NCI-H1694 (cell line): ENCODE measurements around the gene CDK4.

Experiments
- DNase-seq: peaks from one replicate; lab custom pipeline; 2025; lab: John Stamatoyannopoulos, UW

CDK4 gene

DNA sequence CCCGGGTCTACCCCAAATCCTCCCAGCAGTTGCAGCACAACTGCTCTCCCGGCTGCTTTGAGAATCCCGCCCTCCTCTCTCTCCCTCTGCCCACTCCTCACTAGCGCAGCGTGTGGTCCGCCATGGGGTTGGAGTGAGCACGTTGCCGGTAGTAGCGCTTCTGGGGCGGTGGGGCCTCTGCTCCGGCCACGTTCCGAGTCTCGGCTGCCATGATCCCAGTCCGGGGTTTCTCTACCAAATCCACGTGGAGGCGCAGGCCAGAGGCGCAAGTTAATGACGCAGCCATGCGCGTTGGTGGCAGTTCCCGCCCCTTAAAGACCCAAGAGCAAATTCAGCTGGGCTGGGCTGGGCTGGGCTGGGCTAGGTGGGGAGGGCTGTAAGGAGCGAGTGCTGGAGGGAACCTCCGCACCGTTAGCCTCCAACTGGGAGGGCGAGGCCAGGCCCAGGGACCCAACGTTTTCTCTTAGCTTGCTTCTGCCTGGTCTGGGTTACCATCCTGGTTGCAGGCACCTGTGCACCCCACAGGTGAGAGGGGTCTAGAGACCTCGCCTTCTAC, 19.8 kb upstream of the CDK4 start, which contains the start of gene METTL1:
Gene METTL1, minus strand, starts transcription at position 233 of the 556 bp plus-strand sequence. Its CDS starts 22 bp downstream, at position 211.
- DNase-seq = peak; percentile 94

- peak; percentile 86 for DNase-seq
Observed at GRCh38 chr12:57771236-57771872, 19.2 kb upstream of the CDK4 start.

- no peak for DNase-seq
Observed at GRCh38 chr12:57770734-57771133, 18.6 kb upstream of the CDK4 start.

DNA sequence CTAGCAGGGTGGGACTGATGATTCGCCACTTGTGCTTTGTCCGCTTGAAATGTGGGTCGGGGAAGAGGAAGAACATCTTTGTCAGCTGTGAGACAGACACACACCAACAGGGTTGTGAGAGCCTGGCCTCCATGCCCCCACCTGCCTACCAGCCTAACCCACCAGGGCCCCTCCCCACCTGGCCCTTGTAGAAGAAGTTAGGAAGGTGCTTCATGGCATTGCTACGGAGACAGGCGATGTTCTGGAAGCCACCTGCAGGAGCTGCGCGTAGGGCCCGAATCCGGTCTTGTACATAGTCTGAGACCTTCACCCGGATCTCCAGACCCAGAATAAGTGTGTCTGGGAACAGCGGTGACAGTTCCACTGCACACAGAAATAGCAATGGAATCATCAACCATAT, 17.5 kb upstream of the CDK4 start:
- DNase-seq = no peak

- DNase-seq = no peak
Observed at GRCh38 chr12:57767876-57768275, 15.8 kb upstream of the CDK4 start.

- no peak for DNase-seq
Observed at GRCh38 chr12:57767305-57767698, 15.2 kb upstream of the CDK4 start.

GRCh38 chr12:57766464-57767304, 14.6 kb upstream of the CDK4 start, which contains the start of gene CYP27B1:
CYP27B1 (minus strand) TSS chr12:57767078; CDS start chr12:57767041, 37 bp downstream.
- DNase-seq = no peak

- no peak for DNase-seq
Observed at GRCh38 chr12:57765698-57766463, 13.8 kb upstream of the CDK4 start.

DNA sequence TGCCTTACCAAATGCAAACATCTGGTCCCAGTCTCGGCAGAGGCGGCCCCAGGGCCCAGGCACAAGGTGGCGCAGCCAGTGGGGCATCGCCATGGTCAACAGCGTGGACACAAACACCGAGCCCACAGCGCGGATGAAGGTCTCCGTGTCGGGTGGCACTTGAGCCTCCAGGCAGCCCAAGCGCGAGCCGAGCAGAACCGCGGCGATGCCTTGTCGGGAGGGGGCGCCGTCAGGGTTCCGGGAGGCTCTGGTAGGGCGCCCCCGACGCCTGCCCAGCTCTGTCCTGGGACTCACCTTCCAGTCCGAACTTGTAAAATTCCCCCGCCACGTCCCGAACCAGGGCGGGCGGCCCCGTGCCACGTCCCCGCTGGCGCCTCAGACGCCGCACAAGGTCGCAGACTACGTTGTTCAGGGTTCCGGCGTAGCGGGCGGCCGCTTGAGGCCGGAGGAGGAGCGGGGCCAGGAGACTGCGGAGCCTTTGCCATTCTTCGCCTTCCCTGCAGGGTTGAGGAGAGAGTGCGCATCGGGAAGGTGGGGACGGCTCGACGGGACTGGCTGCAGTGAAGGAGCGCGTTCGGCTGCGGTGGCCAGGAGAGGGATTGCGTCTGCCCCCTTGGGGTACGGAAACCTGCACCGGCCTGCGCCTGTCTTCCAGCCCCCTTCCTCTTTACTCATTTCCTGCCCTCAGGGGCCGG, 13.0 kb upstream of the CDK4 start:
- DNase-seq = no peak

DNA sequence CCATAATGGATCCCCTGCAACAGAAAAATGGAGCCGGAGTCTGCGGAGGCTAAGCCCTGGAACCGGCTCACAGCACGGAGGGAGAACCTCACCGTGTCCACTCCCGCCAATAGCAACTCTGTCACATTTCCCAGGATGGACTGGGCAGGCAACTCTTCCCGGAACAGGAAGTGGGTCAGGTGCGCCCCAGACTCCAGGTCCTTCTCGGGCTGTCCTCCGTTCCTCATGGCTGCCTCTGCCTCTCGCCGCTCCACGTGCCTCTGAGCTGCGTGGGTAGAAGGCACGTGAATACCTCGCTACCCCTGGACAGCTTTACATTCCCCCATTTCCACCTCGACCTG, 12.5 kb upstream of the CDK4 start:
- no peak for DNase-seq

GRCh38 chr12:57763881-57764661, 12.0 kb upstream of the CDK4 start:
- DNase-seq = no peak

- no peak for DNase-seq
Observed at GRCh38 chr12:57762463-57762862, 10.4 kb upstream of the CDK4 start.

GRCh38 chr12:57761391-57761998, 9.4 kb upstream of the CDK4 start:
- no peak for DNase-seq

DNA sequence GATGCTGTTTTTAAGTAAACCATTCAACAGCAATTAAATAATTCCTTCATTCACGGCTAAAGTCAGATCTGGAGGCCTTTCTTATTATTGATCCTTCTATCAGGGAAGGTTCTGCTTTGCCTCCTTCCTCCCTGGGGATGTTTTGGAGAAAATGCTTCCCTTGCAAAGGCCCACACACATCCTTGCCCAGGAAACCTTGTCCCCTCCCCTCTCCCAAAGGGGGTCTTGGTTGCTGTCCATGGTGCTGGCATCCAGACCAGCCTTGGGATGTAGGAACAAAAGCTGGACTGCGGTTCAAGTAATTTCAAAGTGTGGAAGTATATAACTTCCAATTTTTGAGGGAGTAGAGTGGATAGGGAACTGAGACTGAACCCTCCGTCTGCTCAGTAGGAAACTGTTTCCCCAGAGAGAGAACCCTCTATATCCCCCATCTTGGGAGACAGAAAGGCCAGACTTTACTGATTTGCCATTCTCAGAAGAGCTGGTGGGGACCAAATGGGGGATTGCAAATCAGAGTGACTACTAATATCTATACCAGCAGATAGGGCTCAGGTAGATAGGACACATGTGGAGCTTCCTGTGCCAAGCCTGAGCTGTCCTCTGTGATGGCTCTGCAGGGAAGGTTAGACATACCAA, 8.4 kb upstream of the CDK4 start:
- no peak for DNase-seq

GRCh38 chr12:57759360-57759980, 7.4 kb upstream of the CDK4 start:
- no peak for DNase-seq

DNA sequence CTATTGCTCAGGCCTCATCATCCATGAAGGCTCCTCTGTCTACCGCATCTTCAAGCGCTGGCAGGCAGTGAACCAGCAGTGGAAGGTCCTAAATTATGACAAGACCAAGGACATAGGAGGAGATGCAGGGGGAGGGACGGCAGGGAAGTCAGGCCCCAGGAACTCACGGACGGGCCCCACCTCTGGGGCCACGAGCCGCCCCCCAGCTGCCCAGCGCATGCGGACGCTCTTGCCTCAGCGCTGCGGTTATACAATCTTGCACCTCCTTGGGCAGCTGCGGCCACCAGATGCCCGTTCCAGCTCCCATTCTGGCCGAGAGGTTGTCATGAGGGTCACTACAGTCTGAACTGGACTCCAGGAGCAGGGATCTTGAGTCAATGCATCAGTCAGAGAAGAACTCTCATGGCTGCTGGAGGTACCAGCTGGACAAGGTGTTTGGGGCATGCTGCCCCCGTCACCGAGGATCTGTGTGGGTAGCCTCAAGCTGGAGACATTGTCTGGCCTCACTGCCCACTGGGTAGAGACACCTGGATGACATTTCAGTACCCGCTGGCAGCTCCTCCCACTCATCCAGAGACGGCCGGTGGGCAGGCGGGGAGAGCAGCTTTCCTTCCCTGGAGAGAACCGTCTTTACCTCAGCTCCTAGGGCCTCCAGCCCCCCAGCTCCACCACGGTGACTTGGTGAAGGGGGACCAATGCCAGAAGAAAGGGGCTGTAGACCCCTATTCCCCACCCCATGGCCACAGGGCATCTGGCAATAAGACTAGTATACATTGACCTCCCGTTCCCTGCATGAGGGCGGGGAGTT, 6.6 kb upstream of the CDK4 start:
- no peak for DNase-seq

GRCh38 chr12:57757771-57758170, 5.7 kb upstream of the CDK4 start:
- DNase-seq = no peak
